ENCODE results near the gene FERMT2. TPM values are rescaled to one million over a fixed set of nuclear protein-coding genes. Genes with fewer than 3 reads are reported as not detected.
A peak's percentile ranks its signal among the peaks of the same experiment; 100 is the strongest.

FERMT2 gene
- total RNA-seq, 1 donor from 2014 or later = 304 TPM

DNA sequence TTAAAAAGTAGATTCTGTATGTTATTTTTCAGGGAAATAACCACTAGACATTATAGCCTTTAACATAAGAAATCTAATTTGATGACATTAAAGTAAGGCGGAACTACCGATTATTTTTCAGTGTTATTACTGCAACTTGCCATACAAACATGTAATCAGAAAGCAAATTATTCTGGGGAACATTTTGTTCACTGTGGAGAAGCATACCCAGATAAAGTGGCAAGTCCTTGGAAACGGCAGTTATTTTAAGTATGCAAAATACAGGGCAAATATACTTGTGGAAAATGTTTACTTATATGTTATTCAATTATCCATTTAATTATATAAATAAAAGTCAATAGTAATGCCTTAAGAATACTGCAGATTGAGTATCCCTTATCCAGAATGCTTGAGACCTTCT, 71.9 kb downstream of the FERMT2 start:
- no peak for DNase-seq (ENCODE audit: extremely low spot score, unreplicated experiment)
- TF ChIP-seq, protein P1, sequence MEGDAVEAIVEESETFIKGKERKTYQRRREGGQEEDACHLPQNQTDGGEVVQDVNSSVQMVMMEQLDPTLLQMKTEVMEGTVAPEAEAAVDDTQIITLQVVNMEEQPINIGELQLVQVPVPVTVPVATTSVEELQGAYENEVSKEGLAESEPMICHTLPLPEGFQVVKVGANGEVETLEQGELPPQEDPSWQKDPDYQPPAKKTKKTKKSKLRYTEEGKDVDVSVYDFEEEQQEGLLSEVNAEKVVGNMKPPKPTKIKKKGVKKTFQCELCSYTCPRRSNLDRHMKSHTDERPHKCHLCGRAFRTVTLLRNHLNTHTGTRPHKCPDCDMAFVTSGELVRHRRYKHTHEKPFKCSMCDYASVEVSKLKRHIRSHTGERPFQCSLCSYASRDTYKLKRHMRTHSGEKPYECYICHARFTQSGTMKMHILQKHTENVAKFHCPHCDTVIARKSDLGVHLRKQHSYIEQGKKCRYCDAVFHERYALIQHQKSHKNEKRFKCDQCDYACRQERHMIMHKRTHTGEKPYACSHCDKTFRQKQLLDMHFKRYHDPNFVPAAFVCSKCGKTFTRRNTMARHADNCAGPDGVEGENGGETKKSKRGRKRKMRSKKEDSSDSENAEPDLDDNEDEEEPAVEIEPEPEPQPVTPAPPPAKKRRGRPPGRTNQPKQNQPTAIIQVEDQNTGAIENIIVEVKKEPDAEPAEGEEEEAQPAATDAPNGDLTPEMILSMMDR (IDR thresholded peaks at IDR 0.05) = no peak
- Mint-ChIP-seq H3K9me3 (ENCODE audit: unreplicated experiment) (no peaks in the 10 kb centered on the region), H3K36me3 (ENCODE audit: unreplicated experiment) (peaks cover 61% of the 10 kb centered on the region), H3K4me1 (ENCODE audit: unreplicated experiment) (peaks cover 81% of the 10 kb centered on the region), H3K27ac (ENCODE audit: unreplicated experiment) (peak overlapping the region; percentile 87), H3K4me3 (ENCODE audit: unreplicated experiment) (no peak overlapping the region), H3K27me3 (ENCODE audit: unreplicated experiment) (no peaks in the 10 kb centered on the region)

DNA sequence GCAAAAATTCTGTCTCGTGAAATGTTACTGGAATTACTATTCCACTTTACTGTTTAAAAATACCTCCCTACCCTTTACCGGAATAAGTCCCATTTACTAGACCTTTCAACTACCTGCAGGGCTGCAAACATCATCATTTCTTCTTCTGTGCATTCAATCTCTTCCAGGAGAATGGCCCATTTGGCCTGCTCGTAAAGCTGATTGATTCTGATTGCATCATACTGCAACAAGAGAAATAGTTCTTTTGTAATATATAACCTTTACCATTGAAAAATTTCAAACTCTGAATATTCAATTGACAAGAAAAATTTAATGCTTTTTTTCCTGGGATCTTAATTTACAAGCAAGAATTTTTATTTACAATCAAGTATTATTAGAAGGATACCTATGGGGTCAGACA, 72.4 kb downstream of the FERMT2 start:
- TF ChIP-seq, protein P1 (IDR thresholded peaks at IDR 0.05) = no peak
- Mint-ChIP-seq H3K27ac (ENCODE audit: unreplicated experiment) (peak overlapping the region; percentile 87), H3K36me3 (ENCODE audit: unreplicated experiment) (peaks cover 60% of the 10 kb centered on the region), H3K4me1 (ENCODE audit: unreplicated experiment) (peaks cover 81% of the 10 kb centered on the region), H3K27me3 (ENCODE audit: unreplicated experiment) (no peaks in the 10 kb centered on the region), H3K9me3 (ENCODE audit: unreplicated experiment) (no peaks in the 10 kb centered on the region), H3K4me3 (ENCODE audit: unreplicated experiment) (no peak overlapping the region)
- DNase-seq (ENCODE audit: extremely low spot score, unreplicated experiment) = no peak

DNA sequence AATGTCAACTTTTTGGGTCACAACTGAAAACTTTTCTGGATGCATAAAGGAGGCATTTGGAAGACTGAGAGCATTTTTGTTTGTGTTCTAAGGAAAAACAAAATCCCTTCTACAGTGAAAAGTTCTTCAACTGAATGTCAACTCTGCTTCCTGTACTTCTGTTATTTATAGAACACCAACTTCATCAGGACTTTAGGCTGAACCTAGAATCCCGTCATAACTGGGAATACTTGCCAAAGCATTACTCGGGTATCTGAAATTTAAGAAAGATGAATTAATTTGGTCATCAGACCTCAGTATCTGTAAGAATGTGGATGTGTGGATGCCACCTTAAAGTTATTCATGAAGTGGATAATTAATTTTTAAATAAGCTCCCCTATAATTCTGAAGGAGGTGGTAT, 73.2 kb downstream of the FERMT2 start:
- TF ChIP-seq, protein P1 (IDR thresholded peaks at IDR 0.05) = no peak
- Mint-ChIP-seq H3K4me3 (ENCODE audit: unreplicated experiment) (peak overlapping the region; percentile 24), H3K27ac (ENCODE audit: unreplicated experiment) (peak overlapping the region; percentile 87), H3K9me3 (ENCODE audit: unreplicated experiment) (no peaks in the 10 kb centered on the region), H3K27me3 (ENCODE audit: unreplicated experiment) (no peaks in the 10 kb centered on the region), H3K4me1 (ENCODE audit: unreplicated experiment) (peaks cover 81% of the 10 kb centered on the region), H3K36me3 (ENCODE audit: unreplicated experiment) (peaks cover 61% of the 10 kb centered on the region)
- DNase-seq (ENCODE audit: extremely low spot score, unreplicated experiment) = no peak

DNA sequence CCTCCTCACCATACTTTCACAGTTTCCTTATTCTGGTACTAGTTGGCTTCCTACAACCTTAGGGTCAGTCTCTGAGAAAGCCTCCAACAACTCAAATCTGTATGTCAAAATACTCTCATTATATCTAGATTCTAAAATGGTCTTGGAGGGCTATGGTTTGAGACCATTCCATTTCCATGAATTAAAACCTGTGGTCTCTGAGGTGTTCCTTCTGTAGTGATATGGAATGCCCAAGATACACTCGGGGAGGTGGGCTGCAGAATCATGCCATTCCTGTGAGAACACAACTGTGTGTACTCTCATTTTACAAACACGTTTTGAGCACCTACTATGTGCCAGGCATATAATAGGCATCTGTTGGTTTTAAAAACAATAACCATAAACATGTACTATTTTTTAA, 74.0 kb downstream of the FERMT2 start:
- TF ChIP-seq, protein P1 (IDR thresholded peaks at IDR 0.05) = no peak
- H3K36me3 Mint-ChIP-seq (ENCODE audit: unreplicated experiment) = peaks cover 67% of the 10 kb centered on the region

DNA sequence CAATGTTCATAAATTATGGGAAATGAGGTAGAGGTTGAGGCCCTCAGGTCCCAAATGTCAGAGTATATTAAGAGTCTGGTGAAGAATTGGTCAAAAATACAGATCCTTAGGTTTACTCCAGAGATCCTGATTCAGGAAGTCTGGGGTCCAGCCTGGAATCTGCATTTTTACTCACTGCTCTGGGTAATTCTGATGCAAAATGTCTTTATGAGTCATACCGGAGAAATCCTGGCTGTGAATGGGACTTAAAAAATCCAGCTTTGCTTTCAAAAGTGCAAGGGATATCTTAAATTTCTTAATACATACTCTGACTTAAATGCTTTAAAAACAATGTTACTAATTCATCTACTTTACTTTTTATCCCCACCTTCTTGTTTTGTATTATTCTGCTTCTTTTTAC, 74.5 kb downstream of the FERMT2 start:
- TF ChIP-seq, protein P1 (IDR thresholded peaks at IDR 0.05) = no peak
- H3K4me3 Mint-ChIP-seq (ENCODE audit: unreplicated experiment) = no peak overlapping the region
- no peaks in the 10 kb centered on the region for H3K9me3 Mint-ChIP-seq (ENCODE audit: unreplicated experiment)
- peaks cover 80% of the 10 kb centered on the region for H3K4me1 Mint-ChIP-seq (ENCODE audit: unreplicated experiment)
- peaks cover 68% of the 10 kb centered on the region for H3K36me3 Mint-ChIP-seq (ENCODE audit: unreplicated experiment)
- no peaks in the 10 kb centered on the region for H3K27me3 Mint-ChIP-seq (ENCODE audit: unreplicated experiment)
- no peak for DNase-seq (ENCODE audit: extremely low spot score, unreplicated experiment)
- peak overlapping the region; percentile 79 for H3K27ac Mint-ChIP-seq (ENCODE audit: unreplicated experiment)

More for the DNA sequence above, 74.0 kb downstream of the FERMT2 start:
- Mint-ChIP-seq H3K4me3 (ENCODE audit: unreplicated experiment) (no peak overlapping the region), H3K4me1 (ENCODE audit: unreplicated experiment) (peaks cover 80% of the 10 kb centered on the region), H3K27me3 (ENCODE audit: unreplicated experiment) (no peaks in the 10 kb centered on the region), H3K27ac (ENCODE audit: unreplicated experiment) (peak overlapping the region; percentile 79), H3K9me3 (ENCODE audit: unreplicated experiment) (no peaks in the 10 kb centered on the region)
- no peak for DNase-seq (ENCODE audit: extremely low spot score, unreplicated experiment)
